Ascending aorta (tissue), 2 donors: Measurements from ENCODE around the gene IL1RL2. TPM values are rescaled to one million over a fixed set of nuclear protein-coding genes. Genes with fewer than 3 reads are reported as not detected.

ENCODE experiments used
- DNase-seq, 2 donors: peaks; one replicate each; pipeline ENCODE4 v3.0.0-alpha.2; 2019; ENCODE audit warnings: low spot score in 2 of 2
- H3K27ac ChIP-seq, 2 donors: fragments of 200-600 bp; sonication (generic); one replicate each; pipeline ENCODE4 v1.5.1; 2016 to 2017; ENCODE audit warnings: mild to moderate bottlenecking in 1 of 2
- H3K27me3 ChIP-seq: fragments of 200-600 bp; sonication (generic); one replicate; pipeline ENCODE4 v1.5.1; 2017
- H3K36me3 ChIP-seq, 2 donors: fragments of 200-600 bp; sonication (generic); one replicate each; pipeline ENCODE4 v1.5.1; 2016
- H3K4me1 ChIP-seq, 2 donors: fragments of 200-600 bp; sonication (generic); one replicate each; pipeline ENCODE4 v1.5.1; 2016 to 2017; ENCODE audit warnings: mild to moderate bottlenecking in 1 of 2
- H3K4me3 ChIP-seq, 2 donors: fragments of 200-600 bp; sonication (generic); one replicate each; pipeline ENCODE4 v1.5.1; 2016 to 2017; ENCODE audit warnings: mild to moderate bottlenecking in 1 of 2
- H3K9me3 ChIP-seq, 2 donors: fragments of 200-600 bp; sonication (generic); one replicate each; pipeline ENCODE4 v1.5.1; 2016
- CTCF ChIP-seq, 3 experiments: fragments of 200-600 bp in 2 of 3; fragments of 450-650 bp in 1 of 3; sonication (generic) in 2 of 3; IDR thresholded peaks; one replicate each; pipeline ENCODE4 v1.5.1; 2016 to 2019; ENCODE audit warnings: antibody characterized with exemption in 3 of 3, mild to moderate bottlenecking in 1 of 3, moderate library complexity in 1 of 3
- intact Hi-C: fragments of 100-400 bp; cut with DNase I; formaldehyde crosslinking; loops from one replicate; pipeline ENCODE4 v1.15.1; 2023
- total RNA-seq: library from RNA; depleted of rRNA; stranded (reverse); fragments of >200 nt; gene quantifications from one replicate; pipeline ENCODE4 v1.1.0, GENCODE V29; 2016

IL1RL2 gene
- total RNA-seq, 1 donor from 2014 or later, result not detected

GRCh38 chr2:102149644-102150455 lies 37.0 kb upstream of the IL1RL2 start:
- Histone ChIP-seq H3K4me3 (no peak overlapping the region), H3K27me3 (no peaks in the 10 kb centered on the region), H3K4me1 (no peaks in the 10 kb centered on the region), H3K27ac (no peak overlapping the region), H3K36me3 (peaks cover 0 to 17% of the 10 kb centered on the region in 2 donors), H3K9me3 (peaks cover 10 to 36% of the 10 kb centered on the region in 2 donors)
- intact Hi-C loops, result no loop called here
- TF ChIP-seq CTCF (IDR thresholded peaks at IDR 0.05), result no peak
- no peak for DNase-seq

DNA sequence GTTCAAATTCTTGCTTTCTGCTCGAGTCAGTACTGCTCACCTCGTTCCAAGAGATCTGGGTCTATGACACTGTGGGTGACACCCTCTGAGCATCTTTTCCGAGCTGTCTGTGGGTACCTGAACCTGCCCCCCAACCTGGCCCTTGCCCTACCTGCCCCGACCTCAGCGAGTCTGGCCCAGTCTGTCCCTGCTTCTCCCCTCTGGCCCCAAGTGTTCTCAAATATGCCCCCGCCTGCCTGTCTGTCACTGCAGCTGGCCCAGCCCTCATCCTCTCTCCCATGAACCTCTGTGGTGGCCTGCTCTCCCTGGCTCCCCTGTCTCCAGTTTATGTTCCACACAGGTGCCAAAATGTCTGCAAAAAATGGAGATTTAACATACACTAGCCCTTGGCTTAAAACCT lies 32.5 kb upstream of the IL1RL2 start:
- intact Hi-C loops, result no loop called here

DNA sequence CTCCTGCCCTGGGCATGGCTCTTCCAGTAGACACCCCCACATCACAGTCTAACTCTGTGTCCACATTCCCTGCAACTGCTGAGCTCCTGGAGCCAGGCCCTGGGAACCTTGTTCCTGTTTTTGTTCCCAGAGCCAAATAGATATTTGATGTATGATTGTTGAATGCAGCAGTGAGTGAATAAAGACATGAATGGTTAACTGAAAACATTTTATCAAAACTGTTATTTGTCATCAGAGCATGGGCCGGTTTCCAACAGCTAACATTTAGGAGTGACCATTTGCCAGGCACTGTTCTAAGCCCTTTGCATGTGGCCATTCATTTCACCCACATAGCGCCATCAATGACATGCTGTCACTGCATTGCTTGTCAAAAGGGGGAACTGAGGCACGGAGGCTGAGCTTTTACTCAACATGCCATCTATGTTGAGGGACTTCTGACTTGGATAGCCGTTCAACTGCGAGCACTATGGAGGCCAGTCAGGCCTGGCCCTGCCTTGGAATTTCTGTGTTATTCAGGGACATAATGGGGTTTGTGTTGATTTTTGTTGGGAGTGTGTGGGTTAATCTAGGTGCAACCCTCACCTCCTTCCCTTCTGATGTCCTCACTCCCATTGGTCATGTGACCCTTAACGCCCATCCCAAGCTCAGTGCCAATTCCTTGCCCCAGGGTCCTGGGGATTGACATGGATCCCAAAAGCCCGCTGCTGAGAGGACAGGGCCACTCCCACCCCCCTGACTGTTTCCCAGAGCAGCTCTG lies 31.7 kb upstream of the IL1RL2 start:
- Histone ChIP-seq H3K4me1 (no peaks in the 10 kb centered on the region), H3K36me3 (peaks cover 13 to 39% of the 10 kb centered on the region in 2 donors), H3K27ac (peak overlapping the region; percentile 36 to 49), H3K9me3 (no peaks in the 10 kb centered on the region), H3K4me3 (no peak overlapping the region), H3K27me3 (no peaks in the 10 kb centered on the region)
- no peak for TF ChIP-seq CTCF (IDR thresholded peaks at IDR 0.05)
- intact Hi-C loops, result no loop called here
- DNase-seq, result no peak

More for the DNA sequence above, 32.5 kb upstream of the IL1RL2 start:
- Histone ChIP-seq H3K4me3 (no peak overlapping the region), H3K36me3 (peaks cover 7 to 33% of the 10 kb centered on the region in 2 donors), H3K27ac (no peak overlapping the region), H3K4me1 (no peaks in the 10 kb centered on the region), H3K27me3 (no peaks in the 10 kb centered on the region), H3K9me3 (no peaks in the 10 kb centered on the region)
- DNase-seq, result no peak
- no peak for TF ChIP-seq CTCF (IDR thresholded peaks at IDR 0.05)

GRCh38 chr2:102155703-102156515 lies 30.9 kb upstream of the IL1RL2 start:
- DNase-seq, result no peak
- no peaks in the 10 kb centered on the region for H3K9me3 ChIP-seq
- H3K4me1 ChIP-seq, result no peaks in the 10 kb centered on the region
- peaks cover 13 to 44% of the 10 kb centered on the region in 2 donors for H3K36me3 ChIP-seq
- no peaks in the 10 kb centered on the region for H3K27me3 ChIP-seq
- H3K4me3 ChIP-seq, result no peak overlapping the region
- intact Hi-C loops, result no loop called here
- no peak for TF ChIP-seq CTCF (IDR thresholded peaks at IDR 0.05)
- peak overlapping the region; percentile 36 to 49 for H3K27ac ChIP-seq

- Histone ChIP-seq H3K4me1 (no peaks in the 10 kb centered on the region), H3K4me3 (no peak overlapping the region), H3K27ac (no peak overlapping the region), H3K27me3 (no peaks in the 10 kb centered on the region), H3K36me3 (peaks cover 13 to 44% of the 10 kb centered on the region in 2 donors), H3K9me3 (no peaks in the 10 kb centered on the region)
- TF ChIP-seq CTCF (IDR thresholded peaks at IDR 0.05), result no peak
- DNase-seq, result no peak
- intact Hi-C loops, result no loop called here
Measured at GRCh38 chr2:102158011-102158755, 28.6 kb upstream of the IL1RL2 start.
